Activated B cell treated with CpG ODN at 0.5 μM for 24 hours (primary cell): ENCODE measurements around the gene MED13. TPM values are rescaled to one million over a fixed set of nuclear protein-coding genes. Genes with fewer than 3 reads are reported as not detected.

Experiments
- ATAC-seq: fragments of 200-7000 bp; cut with Tn5 transposase; one replicate; pipeline ENCODE4 v1.10.0; 2021; ENCODE audit warnings: low read depth, mild to moderate bottlenecking, moderate library complexity
- CTCF ChIA-PET: fragments of 350-600 bp; sonication (Branson Sonifier 250); formaldehyde crosslinking; loops from one replicate; lab custom pipeline; 2021; ENCODE audit warnings: antibody characterized with exemption; lab: Charles Lee
- POLR2A ChIA-PET: fragments of 350-600 bp; sonication (Branson Sonifier 250); formaldehyde crosslinking; loops from one replicate; lab custom pipeline; 2021; ENCODE audit warnings: antibody characterized with exemption; lab: Charles Lee
- DNase-seq: peaks from one replicate; pipeline ENCODE4 v3.0.0; 2022
- H3K27ac Mint-ChIP-seq: one replicate; pipeline ENCODE4 v1.8.0; 2020; ENCODE audit warnings: mixed read lengths
- H3K27me3 Mint-ChIP-seq: one replicate; pipeline ENCODE4 v1.8.0; 2021; ENCODE audit warnings: mixed read lengths
- H3K36me3 Mint-ChIP-seq: one replicate; pipeline ENCODE4 v1.8.0; 2021; ENCODE audit warnings: low read depth, mixed read lengths
- H3K4me1 Mint-ChIP-seq: one replicate; pipeline ENCODE4 v1.8.0; 2021; ENCODE audit warnings: mixed read lengths
- H3K4me3 Mint-ChIP-seq: one replicate; pipeline ENCODE4 v1.8.0; 2020; ENCODE audit warnings: mild to moderate bottlenecking, mixed read lengths
- H3K9me3 Mint-ChIP-seq: one replicate; pipeline ENCODE4 v1.8.0; 2020; ENCODE audit warnings: mixed read lengths
- CTCF ChIP-seq: fragments of 200-600 bp; IDR thresholded peaks from one replicate; pipeline ENCODE4 v1.8.0; 2022; ENCODE audit warnings: antibody characterized with exemption, mild to moderate bottlenecking
- intact Hi-C: fragments of 100-400 bp; cut with micrococcal nuclease; formaldehyde crosslinking; loops from one replicate; pipeline ENCODE4 v1.15.1; 2024
- total RNA-seq: library from RNA; stranded (reverse); gene quantifications from 2 replicates; pipeline ENCODE4 v1.2.3, GENCODE V29; 2022

The MED13 gene
- total RNA-seq, 1 donor from 2014 or later: 101 TPM

- no peak for TF ChIP-seq CTCF
- peaks cover 19% of the 10 kb centered on the region for H3K4me1 Mint-ChIP-seq
- intact Hi-C loops: loop anchor here (5.0 kb wide), 1 partner anchor 110 kb away; no protein-coding TSS in a partner anchor
- no peak overlapping the region for H3K27ac Mint-ChIP-seq
- DNase-seq (no peak), ATAC-seq (no peak)
- ChIA-PET CTCF (interaction anchor here (2.8 kb wide), 1 partner anchor 112 kb away, joined by 8 read pairs; no protein-coding TSS in a partner anchor), POLR2A (interaction anchor here (0.6 kb wide), 1 partner anchor 94 kb away, joined by 5 read pairs; no protein-coding TSS in a partner anchor)
- no peaks in the 10 kb centered on the region for H3K9me3 Mint-ChIP-seq
- H3K27me3 Mint-ChIP-seq: no peaks in the 10 kb centered on the region
- no peak overlapping the region for H3K4me3 Mint-ChIP-seq
- peaks cover 47% of the 10 kb centered on the region for H3K36me3 Mint-ChIP-seq
Measured at GRCh38 chr17:61997664-61998063, 67.4 kb downstream of the MED13 start.

GRCh38 chr17:61996916-61997605, 68.0 kb downstream of the MED13 start:
- H3K36me3 Mint-ChIP-seq: peaks cover 50% of the 10 kb centered on the region
- ChIA-PET CTCF (interaction anchor here (2.8 kb wide), 1 partner anchor 112 kb away, joined by 8 read pairs; no protein-coding TSS in a partner anchor), POLR2A (no interaction called here)
- no peak for DNase-seq
- peaks cover 19% of the 10 kb centered on the region for H3K4me1 Mint-ChIP-seq
- intact Hi-C loops: loop anchor here (5.0 kb wide), 1 partner anchor 110 kb away; no protein-coding TSS in a partner anchor
- H3K4me3 Mint-ChIP-seq: no peak overlapping the region
- no peaks in the 10 kb centered on the region for H3K27me3 Mint-ChIP-seq
- ATAC-seq: no peak
- no peak overlapping the region for H3K27ac Mint-ChIP-seq
- TF ChIP-seq CTCF: no peak
- H3K9me3 Mint-ChIP-seq: no peaks in the 10 kb centered on the region

- TF ChIP-seq CTCF: no peak
- no peak overlapping the region for H3K27ac Mint-ChIP-seq
- ChIA-PET CTCF (no interaction called here), POLR2A (no interaction called here)
- DNase-seq: no peak
- H3K36me3 Mint-ChIP-seq: peaks cover 65% of the 10 kb centered on the region
- H3K9me3 Mint-ChIP-seq: no peaks in the 10 kb centered on the region
- no peak overlapping the region for H3K4me3 Mint-ChIP-seq
- intact Hi-C loops: no loop called here
- no peaks in the 10 kb centered on the region for H3K4me1 Mint-ChIP-seq
- no peaks in the 10 kb centered on the region for H3K27me3 Mint-ChIP-seq
- ATAC-seq: no peak
Measured at GRCh38 chr17:61989509-61989908, 75.6 kb downstream of the MED13 start.

- H3K4me1 Mint-ChIP-seq: no peaks in the 10 kb centered on the region
- H3K36me3 Mint-ChIP-seq: peaks cover 68% of the 10 kb centered on the region
- DNase-seq: no peak
- H3K4me3 Mint-ChIP-seq: no peak overlapping the region
- H3K27me3 Mint-ChIP-seq: no peaks in the 10 kb centered on the region
- H3K9me3 Mint-ChIP-seq: no peaks in the 10 kb centered on the region
- no peak for TF ChIP-seq CTCF
- no peak overlapping the region for H3K27ac Mint-ChIP-seq
- ChIA-PET POLR2A (interaction anchor here (0.6 to 1.5 kb wide), 2 partner anchors 13 to 18 kb away, joined by 3 read pairs; no protein-coding TSS in a partner anchor), CTCF (interaction anchor here (2.6 kb wide), 1 partner anchor 123 kb away, joined by 7 read pairs; no protein-coding TSS in a partner anchor)
- ATAC-seq: no peak
- intact Hi-C loops: no loop called here
Measured at GRCh38 chr17:61986898-61987297, 78.2 kb downstream of the MED13 start.

GRCh38 chr17:61984821-61985220, 80.3 kb downstream of the MED13 start:
- H3K36me3 Mint-ChIP-seq: peaks cover 74% of the 10 kb centered on the region
- H3K27me3 Mint-ChIP-seq: no peaks in the 10 kb centered on the region
- POLR2A ChIA-PET: interaction anchor here (0.6 kb wide), 1 partner anchor 14 kb away, joined by 3 read pairs; no protein-coding TSS in a partner anchor
- no peak for ATAC-seq
- no peak overlapping the region for H3K27ac Mint-ChIP-seq
- H3K9me3 Mint-ChIP-seq: no peaks in the 10 kb centered on the region
- H3K4me1 Mint-ChIP-seq: peaks cover 1% of the 10 kb centered on the region
- DNase-seq: no peak
- H3K4me3 Mint-ChIP-seq: no peak overlapping the region
- CTCF ChIA-PET: no interaction called here
- intact Hi-C loops: no loop called here
- TF ChIP-seq CTCF: no peak
